Activated naive CD4-positive, alpha-beta T cell treated with anti-CD3 and anti-CD28 coated beads, Interleukin-2, amount 50 U/mL, for 16 hours (primary cell): ENCODE measurements around the gene SYCP3.
"Not testable (repeated sequence)": the region's sequence is repeated elsewhere in the genome, so short reads cannot be mapped to it uniquely, and the experiment has no call there.

Experiments
- DNase-seq: peaks from one replicate; pipeline ENCODE4 v3.0.0-alpha.2; 2020

SYCP3 gene

DNA sequence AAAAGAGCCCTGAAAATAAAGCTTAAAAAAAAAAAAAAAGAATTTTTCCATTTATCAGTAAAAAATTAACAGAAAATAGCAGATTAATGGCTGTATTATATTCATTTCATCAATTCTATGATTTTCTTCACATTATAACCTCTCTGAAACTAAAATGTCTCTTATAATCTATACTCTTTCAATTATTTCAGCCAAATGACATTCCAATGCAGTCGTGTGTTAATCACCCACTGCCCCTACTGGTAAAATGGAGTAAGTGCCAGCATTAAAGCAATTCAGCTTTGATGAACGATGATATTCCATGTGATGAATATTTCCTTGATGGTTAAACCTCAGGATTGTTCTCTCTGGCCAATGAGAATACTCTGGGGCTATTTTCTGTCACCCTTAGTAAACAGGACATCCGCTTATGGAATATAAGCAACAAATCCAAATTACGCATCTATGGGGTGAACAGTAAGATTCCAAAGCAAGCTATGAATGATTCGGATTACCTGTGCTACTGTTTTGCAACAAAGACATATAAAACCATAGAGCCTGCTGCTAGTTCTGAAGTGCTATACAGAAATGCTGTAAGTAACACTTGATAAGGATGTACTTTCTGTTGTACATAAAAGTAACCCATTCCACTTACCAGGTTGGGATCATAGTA lies 20.3 kb upstream of the SYCP3 start:
- no peak for DNase-seq

DNA sequence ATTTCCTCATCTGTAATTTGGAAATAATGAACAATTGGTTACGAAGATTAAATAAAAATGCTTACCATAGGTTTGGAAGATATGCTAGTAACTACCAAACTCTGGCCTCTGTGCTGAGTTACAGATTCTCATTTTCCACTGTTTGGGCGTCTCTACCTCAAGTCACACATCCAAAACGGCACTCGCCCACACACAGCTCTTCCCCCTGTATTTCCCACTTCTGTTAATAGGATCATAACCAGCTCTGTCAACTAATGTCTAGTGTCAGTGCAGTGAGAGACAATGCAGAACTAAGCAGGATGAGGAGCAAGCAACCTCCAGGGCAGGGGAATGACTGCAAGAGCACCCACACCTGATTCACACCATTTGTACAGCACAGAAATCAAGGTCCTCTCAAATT lies 10.9 kb upstream of the SYCP3 start:
- DNase-seq, result no peak

DNA sequence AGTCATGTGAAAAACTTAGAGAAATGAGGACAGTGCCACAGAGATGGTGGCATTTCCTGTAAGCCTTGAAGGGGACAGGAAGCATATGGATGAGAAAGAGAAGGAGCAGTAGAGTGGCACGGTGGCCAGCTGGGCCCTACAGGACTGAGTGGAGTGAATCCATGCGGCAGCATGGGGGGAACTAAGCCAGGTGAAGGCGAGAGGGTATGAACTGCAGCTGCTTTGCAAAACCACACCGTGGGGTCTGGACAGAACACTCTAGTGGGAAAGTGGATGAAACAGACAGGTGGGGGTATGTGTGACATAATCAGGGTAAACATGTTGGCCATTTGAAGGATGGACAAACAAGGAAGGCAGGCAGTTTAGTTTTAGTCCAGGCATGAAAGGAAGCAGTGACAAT lies 10.4 kb upstream of the SYCP3 start:
- no peak for DNase-seq

DNA sequence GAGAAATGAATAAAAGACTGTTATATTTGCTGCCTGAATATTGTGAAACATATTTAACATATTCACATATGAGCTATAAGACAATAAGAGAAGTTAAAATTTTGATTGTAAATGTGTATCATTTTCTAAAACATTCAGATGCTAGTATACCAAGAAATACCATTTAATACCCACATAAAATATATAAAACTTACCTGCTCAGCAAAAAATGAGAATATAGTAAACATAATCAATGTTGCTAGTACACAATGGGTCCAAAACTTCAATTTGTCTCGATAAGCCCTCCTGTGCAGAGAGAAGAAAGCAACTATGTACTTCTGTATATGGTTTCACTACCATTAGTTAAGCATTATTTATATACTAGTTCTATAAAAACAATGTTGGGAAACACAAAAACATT lies 9.6 kb upstream of the SYCP3 start:
- no peak for DNase-seq

DNA sequence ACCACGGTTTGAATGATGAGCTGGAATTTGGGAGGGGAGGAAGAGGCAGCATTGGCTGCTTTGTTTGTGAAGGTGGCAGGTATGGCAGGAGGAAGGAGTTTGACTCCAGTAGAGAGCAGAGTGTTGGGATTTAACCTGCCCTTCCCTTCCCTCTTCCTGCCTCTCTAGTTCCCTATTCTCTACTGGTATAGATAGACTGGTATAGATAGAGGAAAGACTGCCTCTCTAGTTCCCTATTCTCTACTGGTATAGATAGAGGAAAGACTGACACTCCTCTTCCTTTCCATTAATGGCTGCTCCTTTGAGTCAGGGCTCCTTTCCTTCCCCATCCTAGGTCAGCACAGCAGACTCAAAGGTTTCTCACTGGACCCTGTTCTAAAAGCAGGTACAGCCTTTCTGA lies 8.4 kb upstream of the SYCP3 start:
- DNase-seq, result no peak

DNA sequence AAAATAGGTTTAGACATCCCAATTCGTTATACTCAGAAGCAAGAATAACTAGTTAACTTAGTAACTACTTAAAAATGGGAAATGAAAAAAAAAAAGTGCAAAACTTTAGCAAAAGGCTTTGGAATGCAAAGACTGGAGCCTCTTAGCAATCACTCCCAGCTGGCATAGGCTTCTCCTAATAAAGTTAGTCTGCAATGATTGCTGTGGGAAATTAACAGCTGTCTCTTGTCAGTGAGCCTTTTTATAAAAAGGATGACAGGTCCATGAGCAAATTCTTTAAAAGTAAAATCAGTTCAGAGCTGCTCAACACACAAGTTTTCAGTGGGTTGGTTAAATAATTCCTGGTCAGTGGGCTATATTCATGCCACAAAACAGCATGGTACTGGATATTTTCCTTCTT lies 7.4 kb upstream of the SYCP3 start:
- DNase-seq, result no peak

DNA sequence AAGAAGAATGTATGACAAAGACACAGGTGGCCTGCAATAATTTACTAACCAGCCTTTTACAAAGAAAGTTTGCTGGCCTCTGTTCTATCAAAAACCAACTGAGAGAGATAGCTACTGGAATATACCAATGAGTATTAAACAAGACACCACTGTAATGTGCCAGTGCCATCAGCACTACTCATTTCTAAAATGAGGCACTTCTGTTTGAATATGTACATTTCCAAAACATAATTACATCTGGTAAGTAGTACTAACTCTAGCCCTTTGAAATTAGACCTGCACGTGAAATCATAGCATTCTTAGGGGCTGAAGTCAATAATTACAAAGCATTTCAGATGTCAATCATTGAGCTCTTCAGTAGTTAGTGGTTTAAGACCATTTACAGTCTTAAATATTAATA lies 6.9 kb upstream of the SYCP3 start:
- DNase-seq, result no peak

DNA sequence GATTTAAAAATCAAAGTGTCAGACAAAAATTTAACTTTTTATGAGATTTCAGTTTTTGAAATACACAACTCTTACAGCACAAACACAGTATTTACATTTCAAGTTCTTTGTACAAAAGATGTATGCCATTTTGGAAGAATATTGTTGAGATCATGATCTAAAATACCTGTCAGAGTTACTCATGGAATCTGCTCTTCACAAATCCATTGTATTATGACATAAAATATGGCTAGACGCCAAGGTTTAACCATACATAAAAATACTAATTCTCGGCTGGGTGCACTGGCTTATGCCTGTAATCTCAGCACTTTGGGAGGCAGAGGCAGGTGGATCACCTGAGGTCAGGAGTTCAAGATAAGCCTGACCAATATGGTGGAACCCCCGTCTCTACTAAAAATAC lies 6.2 kb upstream of the SYCP3 start:
- no peak for DNase-seq

DNA sequence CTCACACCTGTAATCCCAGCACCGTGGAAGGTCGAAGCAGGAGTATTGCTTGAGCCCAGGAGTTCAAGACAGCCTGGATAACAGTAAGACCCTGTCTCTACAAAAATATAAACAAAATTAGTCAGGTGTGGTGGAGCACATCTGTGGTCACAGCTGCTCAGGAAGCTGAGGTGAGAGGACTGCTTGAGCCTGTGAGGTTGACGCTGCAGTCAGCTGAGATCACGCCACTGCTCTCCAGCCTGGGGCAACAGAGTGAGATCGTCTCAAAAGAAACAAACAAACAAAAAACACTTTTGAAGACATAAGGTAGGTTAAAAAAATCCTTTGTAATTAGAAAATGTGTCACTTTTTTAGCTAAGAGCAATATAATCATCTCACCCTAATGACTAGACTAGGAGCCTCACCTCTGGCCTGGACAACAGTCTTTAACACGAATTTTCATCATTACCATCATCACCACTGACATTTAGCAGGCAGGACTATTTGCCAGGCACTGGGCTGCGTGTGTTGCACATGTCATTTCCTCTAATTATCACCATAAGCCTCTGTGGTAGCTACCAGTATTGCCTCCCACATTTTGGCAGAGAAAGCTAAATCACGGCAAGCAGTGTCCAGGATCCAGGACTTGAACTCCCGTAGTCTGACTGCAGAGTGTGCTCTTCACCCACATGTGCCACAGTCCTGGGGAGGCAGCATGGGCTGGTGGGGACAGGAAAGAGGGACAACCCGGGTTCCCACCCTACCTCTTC lies 4.6 kb upstream of the SYCP3 start:
- no peak for DNase-seq

DNA sequence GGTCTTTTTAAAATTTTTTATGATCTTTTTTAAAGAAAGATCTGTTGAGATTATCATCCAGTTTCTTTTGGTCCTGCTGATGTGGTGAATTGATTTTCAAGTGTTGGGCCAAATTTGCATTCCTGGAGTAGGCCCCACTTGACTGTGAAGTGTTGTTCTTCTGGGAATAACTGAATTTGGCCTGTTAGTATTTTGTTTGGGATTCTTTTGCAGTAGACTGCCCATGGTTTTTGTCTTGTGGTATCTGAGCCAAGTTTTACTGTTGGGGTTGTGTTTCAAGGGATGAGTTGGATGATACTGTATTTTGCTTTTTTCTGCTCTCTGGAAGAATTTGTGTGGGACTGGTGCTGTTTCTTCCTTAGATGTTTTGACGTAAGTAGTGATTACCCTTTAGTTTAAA lies 4.0 kb upstream of the SYCP3 start:
- no peak for DNase-seq

DNA sequence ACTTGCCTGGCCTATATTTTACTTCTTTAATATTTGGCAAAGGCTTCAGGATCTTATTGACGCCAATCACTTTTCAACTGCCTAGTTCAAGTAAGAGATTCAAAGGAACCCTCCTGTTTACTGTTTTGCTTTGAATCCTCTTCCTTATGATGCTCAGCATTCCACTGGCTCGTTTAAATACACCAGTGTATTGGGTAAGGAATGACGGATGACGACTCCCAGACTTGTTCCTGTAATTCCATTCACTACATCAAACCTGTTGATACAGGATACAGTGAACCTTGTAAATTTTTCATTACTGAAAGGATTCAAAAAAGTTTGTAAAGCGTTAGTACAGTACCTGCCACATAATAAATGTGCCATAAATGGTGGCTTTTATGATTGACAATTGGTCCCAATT lies 1.7 kb upstream of the SYCP3 start:
- no peak for DNase-seq

DNA sequence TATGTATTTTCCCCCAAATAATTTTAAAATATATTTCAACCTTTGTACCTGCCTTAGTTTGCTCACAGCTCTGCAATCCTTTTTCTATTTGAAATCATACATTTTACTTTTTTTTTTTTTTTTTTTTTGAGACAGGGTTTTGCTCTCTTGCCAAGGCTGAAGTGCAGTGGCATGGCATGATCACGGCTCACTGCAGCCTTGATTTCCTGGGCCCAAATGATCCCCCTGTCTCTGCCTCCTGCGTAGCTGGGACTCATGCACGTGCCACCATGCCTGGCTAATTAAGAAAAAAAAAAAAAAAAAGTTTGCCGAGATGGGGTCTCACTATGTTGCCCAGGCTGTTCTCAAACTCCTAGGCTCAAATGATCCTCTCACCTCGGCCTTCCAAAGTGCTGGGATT lies 1.3 kb upstream of the SYCP3 start:
- DNase-seq, result no peak

DNA sequence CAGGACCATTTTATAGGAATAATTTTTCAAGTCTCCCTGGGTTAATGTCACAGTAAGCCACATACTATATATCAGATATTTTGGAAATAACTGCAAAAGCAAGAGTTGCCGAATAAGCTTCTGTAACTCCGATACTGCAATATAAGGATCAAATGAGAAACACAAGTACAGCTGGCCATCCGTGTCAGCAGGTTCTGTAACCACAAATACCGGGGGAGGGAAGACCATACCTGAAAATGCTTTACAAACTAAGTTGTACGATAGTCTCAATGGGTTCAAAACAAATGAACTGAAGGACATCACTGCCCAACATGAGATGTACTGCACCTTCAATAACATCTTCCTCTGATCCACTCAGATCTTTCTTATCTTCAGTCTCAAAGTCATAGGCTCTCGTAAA lies 1.8 kb downstream of the SYCP3 start:
- DNase-seq, result no peak

DNA sequence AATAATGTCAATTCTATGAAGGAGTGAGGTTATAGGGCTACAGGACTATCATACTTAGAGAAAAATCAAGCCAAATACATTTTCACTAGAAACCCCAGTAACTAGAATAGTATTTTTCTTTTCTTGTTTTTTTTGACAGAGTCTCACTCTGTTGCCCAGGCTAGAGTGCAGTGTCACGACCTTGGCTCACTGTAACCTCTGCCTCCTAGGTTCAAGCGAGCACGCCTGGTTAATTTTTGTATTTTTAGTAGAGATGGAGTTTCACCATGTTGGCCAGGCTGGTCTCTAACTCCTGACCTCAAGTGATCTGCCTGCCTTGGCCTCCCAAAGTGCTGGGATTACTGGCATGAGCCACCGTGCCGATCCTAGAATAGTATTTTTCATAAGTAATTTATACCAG lies 4.8 kb downstream of the SYCP3 start:
- not testable (repeated sequence) for DNase-seq

DNA sequence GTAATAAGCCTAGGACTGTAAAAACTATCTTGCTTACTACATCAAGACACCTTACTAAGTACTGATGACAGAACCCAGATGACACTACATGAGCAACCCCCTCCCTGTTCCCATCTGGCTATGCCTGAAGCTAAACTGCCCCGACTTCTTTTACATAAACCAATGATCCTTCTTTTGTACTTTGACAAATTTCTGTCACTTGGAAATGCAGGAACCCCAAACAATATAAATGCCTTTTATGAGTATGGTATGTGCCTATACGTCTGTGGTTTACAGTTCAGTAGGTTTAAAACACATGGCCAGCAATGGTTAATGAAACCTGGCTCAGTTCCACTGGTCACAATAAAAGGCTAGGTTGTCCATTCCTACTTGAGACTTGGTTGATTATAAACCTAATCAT lies 6.1 kb downstream of the SYCP3 start:
- DNase-seq, result no peak

DNA sequence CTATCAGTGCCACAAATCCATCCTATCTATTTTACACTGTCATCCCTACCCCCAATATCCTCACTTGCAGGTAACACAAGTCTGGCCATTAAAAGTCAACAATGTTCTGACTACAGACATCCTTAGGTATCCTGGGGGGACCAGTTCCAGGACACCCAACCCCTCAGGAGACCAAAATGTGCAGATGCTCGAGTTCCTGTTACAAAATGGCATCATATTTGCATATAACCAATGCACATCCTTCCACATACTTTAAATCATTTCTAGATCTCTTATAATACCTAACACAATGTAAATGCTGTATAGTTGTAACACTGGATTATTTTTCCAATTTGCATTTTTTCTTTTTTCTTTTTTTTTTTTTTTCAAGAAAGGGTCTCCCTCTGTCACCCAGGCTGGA lies 6.9 kb downstream of the SYCP3 start:
- no peak for DNase-seq

DNA sequence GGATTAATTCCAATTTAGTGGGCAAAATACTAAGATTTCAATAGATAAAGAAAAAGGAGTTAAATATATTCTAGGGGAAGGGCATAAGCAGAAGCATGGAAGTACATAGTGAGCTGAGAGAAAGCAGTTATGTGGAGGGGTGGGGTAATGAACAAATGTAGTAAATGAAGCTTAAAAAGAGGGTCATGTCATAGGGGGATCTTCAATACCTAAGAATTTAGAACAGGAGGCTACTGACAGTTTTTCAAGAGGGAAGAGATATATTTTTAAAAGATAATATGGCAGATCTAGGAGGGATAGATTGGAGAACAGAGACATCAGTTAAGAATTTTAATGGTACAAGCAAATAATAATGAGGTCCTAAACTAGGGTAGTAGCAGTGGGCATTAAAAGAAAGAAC lies 9.4 kb downstream of the SYCP3 start:
- no peak for DNase-seq

DNA sequence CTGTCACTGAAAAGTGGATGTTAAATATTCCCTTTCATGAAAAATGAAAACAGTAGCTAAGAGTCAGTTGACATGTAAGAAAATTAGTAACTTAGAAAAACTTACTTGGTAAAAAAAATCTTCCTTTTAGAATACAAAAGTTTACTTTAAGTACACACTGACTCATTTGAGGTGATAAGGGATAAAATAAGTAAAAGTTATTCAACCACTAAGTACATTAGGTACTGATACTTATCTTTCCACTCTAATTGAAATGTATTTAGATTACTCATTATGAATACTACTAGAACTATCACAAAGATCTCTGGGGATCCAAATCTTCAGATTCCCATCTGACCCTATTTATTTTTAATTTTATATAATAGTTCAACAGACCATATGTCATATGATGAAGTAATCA lies 12.2 kb downstream of the SYCP3 start:
- DNase-seq, result no peak

DNA sequence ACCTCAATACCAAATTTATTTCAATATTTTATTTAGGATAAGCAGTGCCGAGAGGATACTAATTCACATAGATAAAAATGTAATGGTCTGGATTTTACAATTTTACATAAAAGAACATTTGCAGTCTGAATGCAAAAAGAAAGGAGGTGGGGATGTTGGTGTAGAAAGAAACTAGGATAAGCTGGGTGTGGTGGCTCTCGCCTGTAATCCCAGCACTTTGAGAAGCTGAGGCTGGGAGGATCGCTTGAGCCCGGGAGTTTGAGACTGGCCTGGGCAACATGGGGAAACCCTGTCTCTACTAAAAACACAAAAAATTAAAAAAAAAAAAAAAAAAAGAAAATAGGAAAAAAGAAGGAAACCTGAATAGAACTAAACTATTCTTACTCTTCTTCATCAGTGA lies 16.9 kb downstream of the SYCP3 start:
- no peak for DNase-seq

DNA sequence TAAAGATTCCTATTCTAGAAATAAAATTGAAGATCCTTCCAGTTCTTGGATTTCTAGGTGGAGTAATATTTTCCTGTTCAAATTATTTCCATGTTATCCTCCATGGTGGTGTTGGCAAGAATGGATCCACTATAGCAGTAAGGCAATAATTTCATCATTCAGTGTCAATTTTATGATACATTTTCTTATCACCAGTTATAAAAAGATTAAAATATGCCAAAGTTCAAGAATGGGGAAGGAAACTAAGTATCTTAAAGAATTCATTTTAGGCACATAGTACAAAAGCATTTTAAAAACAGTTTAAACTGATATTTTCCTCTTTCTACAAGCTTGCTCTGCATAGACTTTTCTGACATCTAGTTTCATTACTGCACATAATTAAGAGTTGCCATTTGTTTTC lies 19.1 kb downstream of the SYCP3 start:
- DNase-seq, result no peak

DNA sequence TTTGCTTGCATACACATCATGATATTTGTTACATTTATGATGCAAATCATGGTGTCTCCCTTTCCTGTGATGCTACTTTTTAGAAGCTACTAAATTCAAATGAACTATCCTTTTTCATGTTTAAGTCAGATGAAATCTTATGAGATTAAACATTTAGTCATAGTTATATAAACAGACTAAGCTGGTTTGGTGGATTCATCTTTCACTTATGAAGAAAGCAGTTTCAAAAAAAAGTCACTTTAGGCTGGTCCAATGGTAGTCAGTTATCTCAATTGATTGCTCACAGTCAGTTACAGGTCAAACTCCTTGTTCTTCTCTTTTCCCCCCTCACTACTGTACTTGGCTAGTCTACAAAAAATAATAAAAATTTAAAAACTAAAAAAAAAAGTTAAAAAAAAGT lies 19.7 kb downstream of the SYCP3 start:
- no peak for DNase-seq

DNA sequence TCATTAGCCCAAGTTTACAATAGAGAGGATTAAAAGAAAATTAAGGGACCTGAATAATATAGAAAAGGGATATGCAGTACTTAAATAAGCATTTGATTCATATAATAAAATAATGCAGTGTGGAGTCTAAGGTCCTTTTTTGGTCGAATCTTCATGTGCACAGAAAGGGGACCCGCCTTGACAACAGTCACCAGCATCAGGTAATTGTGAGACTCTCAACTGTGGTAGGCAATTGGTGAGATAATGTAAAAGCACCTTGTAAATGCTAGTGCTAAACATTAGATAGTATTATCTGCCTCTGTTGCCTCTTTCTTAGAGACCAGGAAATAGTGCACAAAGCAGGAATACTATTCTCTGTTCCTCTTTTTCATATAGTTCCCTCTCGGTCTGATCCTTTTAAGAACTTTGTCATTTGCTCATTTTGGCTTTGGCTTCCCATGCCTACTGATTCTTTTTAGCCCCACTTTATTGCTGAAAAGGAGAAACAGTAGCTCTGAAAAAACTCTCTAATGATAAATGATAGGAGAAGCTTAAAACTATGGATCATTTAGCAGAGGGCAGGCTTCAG lies 24.3 kb downstream of the SYCP3 start:
- no peak for DNase-seq

DNA sequence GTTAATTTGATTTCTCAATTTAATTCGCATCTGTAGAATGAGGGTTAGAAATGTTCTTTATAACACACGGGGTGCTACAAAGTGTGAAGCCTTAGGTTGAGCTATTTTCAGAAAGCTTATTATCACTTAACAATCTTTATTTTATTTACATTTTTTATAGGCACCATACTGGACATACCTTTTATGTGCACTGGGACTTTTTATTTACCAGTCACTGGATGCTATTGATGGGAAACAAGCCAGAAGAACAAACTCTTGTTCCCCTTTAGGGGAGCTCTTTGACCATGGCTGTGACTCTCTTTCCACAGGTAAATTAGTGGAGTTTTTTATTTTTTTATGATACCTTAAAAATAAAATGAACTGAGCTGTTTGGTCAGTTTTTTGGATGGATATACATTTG lies 25.3 kb downstream of the SYCP3 start:
- DNase-seq, result no peak

DNA sequence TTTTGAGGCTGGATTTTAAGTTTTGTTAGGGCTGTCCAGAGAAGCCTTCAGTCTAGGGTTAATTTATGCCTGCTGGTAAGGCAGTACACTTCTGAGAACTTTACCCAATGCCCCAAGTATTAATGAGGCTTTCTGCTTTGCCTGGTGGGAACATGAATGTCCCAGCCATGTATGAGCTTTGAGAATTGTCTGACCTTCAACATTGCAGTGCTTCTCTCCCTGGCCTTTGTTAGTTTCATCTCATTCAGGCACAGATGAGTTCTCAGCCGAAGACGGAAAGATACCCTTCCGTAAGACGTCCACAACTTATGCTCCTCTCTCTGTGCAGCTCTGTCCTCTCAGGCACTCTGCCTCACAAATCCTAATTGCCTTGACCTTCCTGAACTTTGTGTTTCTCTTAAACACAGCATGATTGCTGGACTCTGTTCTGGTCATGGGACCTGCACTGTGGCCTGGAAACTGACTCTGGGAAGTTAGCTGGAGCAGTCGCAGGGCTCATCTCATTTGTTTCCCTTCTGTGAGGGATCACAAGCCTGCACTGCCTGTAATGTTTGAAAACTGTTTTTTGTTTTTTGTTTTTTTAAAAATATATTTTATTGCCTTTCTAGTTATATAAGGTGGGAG lies 26.1 kb downstream of the SYCP3 start:
- DNase-seq, result no peak
